Suprapubic skin (tissue), 4 donors: ENCODE measurements around the gene CALD1. TPM values are rescaled to one million over a fixed set of nuclear protein-coding genes. Genes with fewer than 3 reads are reported as not detected.

Experiments
- DNase-seq, 2 donors: peaks; one replicate each; pipeline ENCODE4 v3.0.0-alpha.2; 2019; ENCODE audit warnings: low spot score in 2 of 2
- H3K27ac ChIP-seq: fragments of 200-600 bp; sonication (generic); one replicate; pipeline ENCODE4 v1.5.1; 2019
- H3K27me3 ChIP-seq: fragments of 200-600 bp; sonication (generic); one replicate; pipeline ENCODE4 v1.5.1; 2019
- H3K36me3 ChIP-seq: fragments of 200-600 bp; sonication (generic); one replicate; pipeline ENCODE4 v1.5.1; 2019
- H3K4me1 ChIP-seq: fragments of 200-600 bp; sonication (generic); one replicate; pipeline ENCODE4 v1.5.1; 2019
- H3K4me3 ChIP-seq: fragments of 200-600 bp; sonication (generic); one replicate; pipeline ENCODE4 v1.5.1; 2019; ENCODE audit warnings: mild to moderate bottlenecking
- H3K9me3 ChIP-seq: fragments of 200-600 bp; sonication (generic); one replicate; pipeline ENCODE4 v1.5.1; 2019
- CTCF ChIP-seq, 2 donors: fragments of 200-600 bp in 1 of 2; fragments of 450-650 bp in 1 of 2; sonication (generic) in 1 of 2; IDR thresholded peaks; one replicate each; pipeline ENCODE4 v1.5.1; 2016 to 2019; ENCODE audit warnings: antibody characterized with exemption in 2 of 2, mild to moderate bottlenecking in 1 of 2, moderate library complexity in 1 of 2
- EP300 ChIP-seq: sonication (generic); formaldehyde crosslinking; IDR thresholded peaks from one replicate; pipeline ENCODE4 v1.6.1; 2017; ENCODE audit warnings: antibody characterized with exemption
- POLR2A ChIP-seq, 2 donors: fragments of 450-650 bp; IDR thresholded peaks; one replicate each; pipeline ENCODE4 v1.6.1; 2017; ENCODE audit warnings: antibody characterized with exemption in 2 of 2, mild to moderate bottlenecking in 2 of 2, moderate library complexity in 2 of 2
- POLR2AphosphoS5 ChIP-seq, 3 donors: sonication (generic); formaldehyde crosslinking; IDR thresholded peaks; one replicate each; pipeline ENCODE4 v1.6.1; 2017; ENCODE audit warnings: antibody characterized with exemption in 3 of 3
- WGBS: methylation state at CpG from one replicate; pipeline ENCODE4 v1.1.5; 2018; 5-methylcytosine and 5-hydroxymethylcytosine counted together
- total RNA-seq, 4 donors: library from RNA; depleted of rRNA; stranded (reverse); fragments of >200 nt; gene quantifications; one replicate each; pipeline ENCODE4 v1.1.0, GENCODE V29; 2016

CALD1 gene
- total RNA-seq, 4 donors from 2014 or later: 53.6 to 116 (median 83.2) TPM

GRCh38 chr7:135001390-135002165, 222.1 kb downstream of the CALD1 start:
- TF ChIP-seq CTCF (IDR thresholded peaks at IDR 0.05): no peak
- TF ChIP-seq POLR2A (IDR thresholded peaks at IDR 0.05): no peak
- no peak for TF ChIP-seq POLR2AphosphoS5 (IDR thresholded peaks at IDR 0.05)
- no peak for TF ChIP-seq EP300
- no peaks in the 10 kb centered on the region for H3K27me3 ChIP-seq
- no peaks in the 10 kb centered on the region for H3K4me1 ChIP-seq
- H3K36me3 ChIP-seq: peaks cover 21% of the 10 kb centered on the region
- no peak overlapping the region for H3K4me3 ChIP-seq
- no peak for DNase-seq
- WGBS: 88% methylated on average over 1 of the region's 1 CpG
- H3K9me3 ChIP-seq: no peaks in the 10 kb centered on the region
- H3K27ac ChIP-seq: no peak overlapping the region

DNA sequence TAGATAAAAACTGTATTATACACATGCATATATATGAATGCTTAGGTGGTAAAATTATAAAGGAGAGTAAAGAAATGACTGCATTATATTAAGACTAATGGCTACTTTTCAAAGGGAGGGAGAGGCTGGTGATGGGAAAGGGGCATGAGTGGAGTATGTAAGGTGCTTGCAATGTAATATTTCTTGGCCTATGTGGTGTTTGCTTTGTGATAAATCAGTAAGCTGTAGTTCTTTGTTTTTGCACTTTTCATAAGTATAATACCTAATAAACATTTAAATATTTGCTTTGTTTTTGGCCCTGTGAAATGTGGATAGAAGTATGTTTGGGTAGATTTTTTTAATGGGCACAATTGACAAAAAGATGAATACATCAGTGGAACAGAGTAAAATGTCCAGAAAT, 232.8 kb downstream of the CALD1 start:
- no peaks in the 10 kb centered on the region for H3K36me3 ChIP-seq
- TF ChIP-seq POLR2AphosphoS5 (IDR thresholded peaks at IDR 0.05): no peak
- TF ChIP-seq EP300: no peak
- no peak for TF ChIP-seq CTCF (IDR thresholded peaks at IDR 0.05)
- TF ChIP-seq POLR2A (IDR thresholded peaks at IDR 0.05): no peak
- DNase-seq: no peak

More for the DNA sequence above, 232.8 kb downstream of the CALD1 start:
- H3K4me1 ChIP-seq: no peaks in the 10 kb centered on the region
- H3K27me3 ChIP-seq: no peaks in the 10 kb centered on the region
- H3K4me3 ChIP-seq: no peak overlapping the region
- no peak overlapping the region for H3K27ac ChIP-seq
- no peaks in the 10 kb centered on the region for H3K9me3 ChIP-seq

Other genes starting within 250 kb of the CALD1 start
- 1 to 10 TPM in 1 of 4 donors, not detected in 3; 1.1 TPM for gene AKR1B15, start 230.5 kb upstream of the CALD1 start, total RNA-seq
- 10 to 100 TPM in 3 of 4 donors, 1 to 10 TPM in 1; 9.8 to 13.3 (median 12.5) TPM for gene BPGM, start 132.8 kb upstream of the CALD1 start, total RNA-seq
- 1 to 10 TPM in 1 of 4 donors, under 1 TPM in 2, not detected in 1; 0.49 to 2.4 (median 0.94) TPM for gene AGBL3, start 206.9 kb downstream of the CALD1 start, total RNA-seq